PC-9 (cell line): ENCODE data around the gene ADCK2.

Source experiments
- EZH2 ChIP-seq: fragments of 200-600 bp; sonication (generic); IDR thresholded peaks from 2 replicates; pipeline ENCODE4 v1.8.0; 2017; ENCODE audit warnings: antibody characterized with exemption, low read depth
- TF ChIP-seq, protein P1 (sequence below): fragments of 200-600 bp; sonication (generic); conservative IDR thresholded peaks from 2 replicates; pipeline ENCODE4 v1.6.1; 2017; ENCODE audit warnings: mixed run types, antibody characterized with exemption, mild to moderate bottlenecking, moderate library complexity

DNA sequence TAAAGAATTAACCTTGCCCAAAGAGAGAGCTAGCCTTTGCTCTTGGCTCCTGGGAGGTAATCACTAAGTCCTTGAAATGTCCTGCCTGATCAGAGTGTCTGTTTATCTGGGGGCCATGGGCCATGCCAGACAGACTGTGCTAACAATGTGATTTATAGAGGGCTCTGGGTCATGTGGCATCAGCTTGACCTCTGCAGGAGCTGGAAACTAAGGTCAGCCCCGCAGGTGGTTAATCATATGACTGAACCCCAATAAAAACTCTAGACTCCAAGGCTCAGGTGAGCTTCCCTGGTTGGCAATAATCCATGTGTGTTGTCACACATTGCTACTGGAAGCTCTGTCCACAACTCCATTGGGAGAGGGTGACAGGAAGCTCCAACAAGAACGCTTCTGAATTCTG, 71.3 kb downstream of the ADCK2 start:
- TF ChIP-seq, protein P1, sequence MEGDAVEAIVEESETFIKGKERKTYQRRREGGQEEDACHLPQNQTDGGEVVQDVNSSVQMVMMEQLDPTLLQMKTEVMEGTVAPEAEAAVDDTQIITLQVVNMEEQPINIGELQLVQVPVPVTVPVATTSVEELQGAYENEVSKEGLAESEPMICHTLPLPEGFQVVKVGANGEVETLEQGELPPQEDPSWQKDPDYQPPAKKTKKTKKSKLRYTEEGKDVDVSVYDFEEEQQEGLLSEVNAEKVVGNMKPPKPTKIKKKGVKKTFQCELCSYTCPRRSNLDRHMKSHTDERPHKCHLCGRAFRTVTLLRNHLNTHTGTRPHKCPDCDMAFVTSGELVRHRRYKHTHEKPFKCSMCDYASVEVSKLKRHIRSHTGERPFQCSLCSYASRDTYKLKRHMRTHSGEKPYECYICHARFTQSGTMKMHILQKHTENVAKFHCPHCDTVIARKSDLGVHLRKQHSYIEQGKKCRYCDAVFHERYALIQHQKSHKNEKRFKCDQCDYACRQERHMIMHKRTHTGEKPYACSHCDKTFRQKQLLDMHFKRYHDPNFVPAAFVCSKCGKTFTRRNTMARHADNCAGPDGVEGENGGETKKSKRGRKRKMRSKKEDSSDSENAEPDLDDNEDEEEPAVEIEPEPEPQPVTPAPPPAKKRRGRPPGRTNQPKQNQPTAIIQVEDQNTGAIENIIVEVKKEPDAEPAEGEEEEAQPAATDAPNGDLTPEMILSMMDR: no peak
- TF ChIP-seq EZH2: no peak
